Tibial nerve (tissue), 4 donors: ENCODE data around the gene SLC4A11. TPM values are rescaled to one million over a fixed set of nuclear protein-coding genes. Genes with fewer than 3 reads are reported as not detected.
"Not testable (repeated sequence)": the region's sequence is repeated elsewhere in the genome, so short reads cannot be mapped to it uniquely, and the experiment has no call there.

Experiments used
- DNase-seq, 2 donors: peaks; one replicate each; pipeline ENCODE4 v3.0.0-alpha.2; 2019; ENCODE audit warnings: low spot score in 2 of 2
- H3K27ac ChIP-seq, 4 donors: fragments of 200-600 bp; sonication (generic) in 3 of 4; one replicate each; pipeline ENCODE4 v1.5.1; 2017 to 2019; ENCODE audit warnings: mild to moderate bottlenecking in 1 of 4
- H3K27me3 ChIP-seq, 2 donors: fragments of 200-600 bp; sonication (generic) in 1 of 2; one replicate each; pipeline versions ENCODE4 v1.5.1 to v1.6.0; 2017 to 2019
- H3K36me3 ChIP-seq, 3 donors: fragments of 200-600 bp; sonication (generic); one replicate each; pipeline ENCODE4 v1.5.1; 2018 to 2019
- H3K4me1 ChIP-seq, 4 donors: fragments of 200-600 bp; sonication (generic) in 3 of 4; one replicate each; pipeline ENCODE4 v1.5.1; 2017 to 2019
- H3K4me3 ChIP-seq, 4 donors: fragments of 200-600 bp; sonication (generic) in 3 of 4; one replicate each; pipeline ENCODE4 v1.5.1; 2017 to 2019; ENCODE audit warnings: mild to moderate bottlenecking in 1 of 4, moderate library complexity in 1 of 4
- H3K9me3 ChIP-seq, 4 donors: fragments of 200-600 bp; sonication (generic) in 3 of 4; one replicate each; pipeline ENCODE4 v1.5.1; 2017 to 2019
- CTCF ChIP-seq, 5 experiments: fragments of 200-600 bp in 3 of 5; fragments of 450-650 bp in 2 of 5; sonication (generic) in 3 of 5; IDR thresholded peaks; one replicate each; pipeline ENCODE4 v1.5.1; 2016 to 2019; ENCODE audit warnings: antibody characterized with exemption in 5 of 5, mild to moderate bottlenecking in 3 of 5, moderate library complexity in 2 of 5
- EP300 ChIP-seq, 2 donors: sonication (generic); formaldehyde crosslinking; IDR thresholded peaks; one replicate each; pipeline ENCODE4 v1.6.1; 2017; ENCODE audit warnings: antibody characterized with exemption in 2 of 2, mild to moderate bottlenecking in 1 of 2
- POLR2A ChIP-seq, 2 donors: fragments of 450-650 bp; IDR thresholded peaks; one replicate each; pipeline ENCODE4 v1.6.1; 2017; ENCODE audit warnings: antibody characterized with exemption in 2 of 2, mild to moderate bottlenecking in 2 of 2, moderate library complexity in 2 of 2
- WGBS, 2 donors: methylation state at CpG; one replicate each; pipeline ENCODE4 v1.1.5; 2018; 5-methylcytosine and 5-hydroxymethylcytosine counted together
- total RNA-seq, 4 donors: library from RNA; depleted of rRNA; stranded (reverse); fragments of >200 nt; gene quantifications; one replicate each; pipeline ENCODE4 v1.1.0, GENCODE V29; 2016

SLC4A11 gene
- total RNA-seq, 4 donors from 2014 or later = 0.21 to 0.78 TPM; not detected in 2

- TF ChIP-seq EP300 (IDR thresholded peaks at IDR 0.05) (no peak), POLR2A (IDR thresholded peaks at IDR 0.05) (no peak), CTCF (IDR thresholded peaks at IDR 0.05) (no peak)
- Histone ChIP-seq H3K27ac (no peak overlapping the region), H3K9me3 (no peaks in the 10 kb centered on the region), H3K36me3 (peaks cover 0 to 69% (median 20%) of the 10 kb centered on the region in 3 donors), H3K4me1 (no peaks in the 10 kb centered on the region), H3K4me3 (no peak overlapping the region), H3K27me3 (no peaks in the 10 kb centered on the region)
- no peak for DNase-seq
- WGBS, 2 donors = 81 to 84% methylated on average over 4 of the region's 4 CpGs
Measured at GRCh38 chr20:3189561-3190131, 49.3 kb downstream of the SLC4A11 start.

- DNase-seq = no peak
- no peaks in the 10 kb centered on the region for H3K9me3 ChIP-seq
- H3K4me3 ChIP-seq = no peak overlapping the region
- H3K4me1 ChIP-seq = no peaks in the 10 kb centered on the region
- no peaks in the 10 kb centered on the region for H3K27me3 ChIP-seq
- 80 to 81% methylated on average over 3 of the region's 3 CpGs for WGBS, 2 donors
- peaks cover 0 to 65% (median 13%) of the 10 kb centered on the region in 3 donors for H3K36me3 ChIP-seq
- no peak overlapping the region for H3K27ac ChIP-seq
- TF ChIP-seq EP300 (IDR thresholded peaks at IDR 0.05) = no peak
- TF ChIP-seq POLR2A (IDR thresholded peaks at IDR 0.05) = no peak
- no peak for TF ChIP-seq CTCF (IDR thresholded peaks at IDR 0.05)
Measured at GRCh38 chr20:3188823-3189413, 50.1 kb downstream of the SLC4A11 start.

- not testable (repeated sequence) for H3K9me3 ChIP-seq, DNase-seq, H3K4me3 ChIP-seq, H3K27me3 ChIP-seq, H3K4me1 ChIP-seq, H3K27ac ChIP-seq
- WGBS, 2 donors = 93 to 96% methylated on average over 9 of the region's 9 CpGs
- H3K36me3 ChIP-seq = peaks cover 0 to 54% (median 8%) of the 10 kb centered on the region in 3 donors
Measured at GRCh38 chr20:3187861-3188260, 51.1 kb downstream of the SLC4A11 start.

DNA sequence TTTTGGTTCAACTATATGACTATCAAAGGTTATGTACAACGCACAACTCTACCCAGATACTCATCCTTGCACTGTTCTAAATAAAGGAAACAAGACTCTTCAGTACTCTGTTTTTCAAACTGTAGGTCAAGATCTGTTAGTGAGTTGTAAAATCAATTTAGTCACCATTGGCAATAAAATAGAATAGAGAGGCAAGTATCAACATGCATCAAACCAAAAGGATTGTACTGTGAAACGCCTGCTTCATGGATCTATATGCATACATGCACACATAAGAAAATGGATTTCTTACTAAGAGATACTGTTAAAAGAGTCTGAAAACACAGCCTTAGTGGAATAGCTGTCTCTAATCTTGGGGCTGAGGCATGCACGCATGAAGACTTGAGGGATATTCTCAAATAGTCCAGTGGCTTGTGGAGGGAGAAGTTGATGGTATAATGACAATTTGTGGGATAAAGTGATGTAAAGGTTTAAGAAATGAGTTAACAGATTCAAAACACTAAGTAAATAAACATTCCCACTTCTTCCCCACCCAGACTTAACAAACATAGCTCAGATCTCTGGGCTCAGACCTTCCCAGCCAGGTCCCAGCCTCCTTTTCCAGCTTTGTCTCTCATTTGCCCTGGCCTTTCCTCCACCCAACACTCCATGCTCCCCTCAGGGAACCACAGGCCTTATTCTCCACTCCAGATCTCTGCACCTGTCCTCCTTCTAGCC, 54.9 kb downstream of the SLC4A11 start:
- Histone ChIP-seq H3K36me3 (peaks cover 0 to 16% (median 0%) of the 10 kb centered on the region in 3 donors), H3K27me3 (no peaks in the 10 kb centered on the region), H3K4me3 (no peak overlapping the region), H3K27ac (no peak overlapping the region), H3K9me3 (no peaks in the 10 kb centered on the region), H3K4me1 (no peaks in the 10 kb centered on the region)
- no peak for TF ChIP-seq EP300 (IDR thresholded peaks at IDR 0.05)
- TF ChIP-seq POLR2A (IDR thresholded peaks at IDR 0.05) = no peak
- no peak for TF ChIP-seq CTCF (IDR thresholded peaks at IDR 0.05)
- WGBS, 2 donors = 87% methylated on average over 3 of the region's 3 CpGs
- no peak for DNase-seq

GRCh38 chr20:3182429-3182828, 56.6 kb downstream of the SLC4A11 start:
- WGBS, 2 donors = 95 to 98% methylated on average over 5 of the region's 5 CpGs
- not testable (repeated sequence) for H3K4me3 ChIP-seq, H3K36me3 ChIP-seq, DNase-seq, H3K27ac ChIP-seq, H3K4me1 ChIP-seq, H3K27me3 ChIP-seq, H3K9me3 ChIP-seq

GRCh38 chr20:3181270-3181669, 57.7 kb downstream of the SLC4A11 start:
- 63 to 67% methylated on average over 5 of the region's 5 CpGs for WGBS, 2 donors
- no peaks in the 10 kb centered on the region for H3K4me1 ChIP-seq
- TF ChIP-seq CTCF (IDR thresholded peaks at IDR 0.05) = no peak

More at GRCh38 chr20:3181270-3181669, 57.7 kb downstream of the SLC4A11 start:
- no peak overlapping the region for H3K4me3 ChIP-seq
- H3K27ac ChIP-seq = no peak overlapping the region
- no peaks in the 10 kb centered on the region for H3K9me3 ChIP-seq
- H3K36me3 ChIP-seq = peaks cover 0 to 4% (median 0%) of the 10 kb centered on the region in 3 donors
- no peak for DNase-seq
- no peaks in the 10 kb centered on the region for H3K27me3 ChIP-seq
